HUDEP-2 (cell line): Measurements from ENCODE around the gene TMEM154.

Experiments
- DNase-seq, 76 experiments: peaks; one replicate each; lab custom pipeline; 2025; ENCODE audit not compliant: unreplicated experiment in 76 of 76; lab: John Stamatoyannopoulos, UW

Gene TMEM154

GRCh38 chr4:152697284-152698088 lies 17.7 kb upstream of the TMEM154 start:
- DNase-seq: no peak

- DNase-seq: no peak
These were observed 17.0 kb upstream of the TMEM154 start for GRCh38 chr4:152696764-152697261.

- DNase-seq: no peak
These were observed 14.1 kb upstream of the TMEM154 start for GRCh38 chr4:152693871-152694270.

- DNase-seq: no peak
These were observed 12.0 kb upstream of the TMEM154 start for GRCh38 chr4:152691761-152692160.

GRCh38 chr4:152690706-152691651 lies 11.2 kb upstream of the TMEM154 start:
- DNase-seq: no peak

GRCh38 chr4:152689615-152690501 lies 10.1 kb upstream of the TMEM154 start:
- DNase-seq: no peak

GRCh38 chr4:152687974-152688599 lies 8.3 kb upstream of the TMEM154 start:
- no peak for DNase-seq

GRCh38 chr4:152686452-152687013 lies 6.7 kb upstream of the TMEM154 start:
- DNase-seq: no peak

- no peak for DNase-seq
These were observed 4.8 kb upstream of the TMEM154 start for GRCh38 chr4:152684587-152684986.

GRCh38 chr4:152684007-152684406 lies 4.2 kb upstream of the TMEM154 start:
- no peak for DNase-seq

GRCh38 chr4:152682143-152682941 lies 2.5 kb upstream of the TMEM154 start:
- peak in 1 of 76 experiments; percentile 4 for DNase-seq

GRCh38 chr4:152680988-152681603 lies 1.3 kb upstream of the TMEM154 start:
- DNase-seq: no peak

GRCh38 chr4:152678841-152679240 lies 956 bp downstream of the TMEM154 start:
- no peak for DNase-seq

GRCh38 chr4:152677117-152677516 lies 2.7 kb downstream of the TMEM154 start:
- no peak for DNase-seq

GRCh38 chr4:152676052-152676854 lies 3.5 kb downstream of the TMEM154 start:
- DNase-seq: no peak

- DNase-seq: no peak
These were observed 5.4 kb downstream of the TMEM154 start for GRCh38 chr4:152674359-152674758.

GRCh38 chr4:152673489-152673888 lies 6.3 kb downstream of the TMEM154 start:
- no peak for DNase-seq
